Activated T-helper 17 cell treated with anti-CD3 and anti-CD28 coated beads, Interleukin-2, amount 50 U/mL, for 72 hours (primary cell): ENCODE measurements around the gene TRAF2. TPM values are rescaled to one million over a fixed set of nuclear protein-coding genes. Genes with fewer than 3 reads are reported as not detected.
A peak's percentile ranks its signal among the peaks of the same experiment; 100 is the strongest.
"Not testable (repeated sequence)": the region's sequence is repeated elsewhere in the genome, so short reads cannot be mapped to it uniquely, and the experiment has no call there.

Source experiments
- ATAC-seq: fragments of 150-1000 bp; cut with Tn5 transposase; replicated peaks from 2 replicates; pipeline ENCODE4 v1.10.0; 2021; ENCODE audit warnings: mild to moderate bottlenecking, moderate library complexity
- H3K27ac Mint-ChIP-seq: one replicate; pipeline ENCODE4 v1.8.0; 2022; ENCODE audit warnings: mixed read lengths
- H3K27me3 Mint-ChIP-seq: one replicate; pipeline ENCODE4 v1.8.0; 2022; ENCODE audit warnings: mixed read lengths
- H3K36me3 Mint-ChIP-seq: one replicate; pipeline ENCODE4 v1.8.0; 2022; ENCODE audit warnings: low read depth, mild to moderate bottlenecking, mixed read lengths
- H3K4me1 Mint-ChIP-seq: one replicate; pipeline ENCODE4 v1.8.0; 2022; ENCODE audit warnings: mixed read lengths
- H3K4me3 Mint-ChIP-seq: one replicate; pipeline ENCODE4 v1.8.0; 2022; ENCODE audit warnings: mild to moderate bottlenecking, mixed read lengths
- H3K9me3 Mint-ChIP-seq: one replicate; pipeline ENCODE4 v1.8.0; 2022; ENCODE audit warnings: mixed read lengths
- total RNA-seq, 2 donors: library from RNA; stranded (reverse); gene quantifications; one replicate each; pipeline ENCODE4 v1.2.3, GENCODE V29; 2022

Gene TRAF2
- total RNA-seq, 2 donors from 2014 or later: 54.4 to 56.8 TPM

DNA sequence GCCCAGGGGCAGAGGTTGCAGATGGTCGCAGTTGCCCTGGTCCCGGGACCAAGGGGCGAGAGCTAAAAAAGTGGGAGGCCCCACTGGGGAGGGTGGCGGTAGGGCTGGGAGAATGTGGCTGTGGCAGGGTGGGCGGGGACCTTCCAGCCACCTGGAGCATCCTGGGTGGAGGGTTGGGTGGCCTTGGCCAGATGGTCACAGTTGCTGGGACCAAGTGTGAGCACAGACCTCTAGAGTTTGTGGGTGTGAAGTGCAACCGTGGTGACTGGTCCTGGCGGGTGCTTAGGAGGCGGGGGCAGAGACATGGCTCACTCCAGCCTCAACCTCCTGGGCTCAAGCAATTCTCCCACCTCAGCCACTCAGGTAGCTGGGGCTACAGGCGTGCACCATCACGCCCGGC lies 5.7 kb upstream of the TRAF2 start:
- Mint-ChIP-seq H3K27me3 (no peaks in the 10 kb centered on the region), H3K4me3 (peak overlapping the region; percentile 80), H3K36me3 (no peaks in the 10 kb centered on the region), H3K9me3 (no peaks in the 10 kb centered on the region), H3K27ac (no peak overlapping the region), H3K4me1 (peaks cover 12% of the 10 kb centered on the region)
- ATAC-seq: no peak

DNA sequence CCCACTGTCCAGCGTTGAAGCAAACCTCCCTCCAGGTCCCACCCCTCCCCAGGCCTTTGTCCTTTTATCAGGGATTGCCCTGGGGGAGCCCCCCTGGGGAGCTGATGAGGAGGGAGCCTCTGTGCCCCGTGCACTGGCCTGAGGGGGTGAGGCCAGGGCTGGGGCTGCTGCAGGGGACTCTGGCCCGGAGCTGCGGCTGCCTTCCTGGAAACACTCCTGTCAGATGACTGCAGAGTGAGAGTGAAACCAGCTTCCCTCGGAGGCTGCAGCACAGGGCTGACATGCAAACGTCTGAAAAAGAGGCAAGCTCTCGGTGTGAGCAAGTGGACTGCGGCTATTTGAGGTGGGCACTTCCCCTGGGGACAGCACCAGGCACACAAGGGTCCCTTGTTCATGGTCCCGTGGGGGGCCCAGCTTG lies 4.6 kb upstream of the TRAF2 start:
- no peaks in the 10 kb centered on the region for H3K27me3 Mint-ChIP-seq
- H3K27ac Mint-ChIP-seq: peak overlapping the region; percentile 90
- peak; percentile 55 for ATAC-seq
- H3K9me3 Mint-ChIP-seq: no peaks in the 10 kb centered on the region
- peak overlapping the region; percentile 80 for H3K4me3 Mint-ChIP-seq
- H3K36me3 Mint-ChIP-seq: no peaks in the 10 kb centered on the region
- H3K4me1 Mint-ChIP-seq: peaks cover 12% of the 10 kb centered on the region

DNA sequence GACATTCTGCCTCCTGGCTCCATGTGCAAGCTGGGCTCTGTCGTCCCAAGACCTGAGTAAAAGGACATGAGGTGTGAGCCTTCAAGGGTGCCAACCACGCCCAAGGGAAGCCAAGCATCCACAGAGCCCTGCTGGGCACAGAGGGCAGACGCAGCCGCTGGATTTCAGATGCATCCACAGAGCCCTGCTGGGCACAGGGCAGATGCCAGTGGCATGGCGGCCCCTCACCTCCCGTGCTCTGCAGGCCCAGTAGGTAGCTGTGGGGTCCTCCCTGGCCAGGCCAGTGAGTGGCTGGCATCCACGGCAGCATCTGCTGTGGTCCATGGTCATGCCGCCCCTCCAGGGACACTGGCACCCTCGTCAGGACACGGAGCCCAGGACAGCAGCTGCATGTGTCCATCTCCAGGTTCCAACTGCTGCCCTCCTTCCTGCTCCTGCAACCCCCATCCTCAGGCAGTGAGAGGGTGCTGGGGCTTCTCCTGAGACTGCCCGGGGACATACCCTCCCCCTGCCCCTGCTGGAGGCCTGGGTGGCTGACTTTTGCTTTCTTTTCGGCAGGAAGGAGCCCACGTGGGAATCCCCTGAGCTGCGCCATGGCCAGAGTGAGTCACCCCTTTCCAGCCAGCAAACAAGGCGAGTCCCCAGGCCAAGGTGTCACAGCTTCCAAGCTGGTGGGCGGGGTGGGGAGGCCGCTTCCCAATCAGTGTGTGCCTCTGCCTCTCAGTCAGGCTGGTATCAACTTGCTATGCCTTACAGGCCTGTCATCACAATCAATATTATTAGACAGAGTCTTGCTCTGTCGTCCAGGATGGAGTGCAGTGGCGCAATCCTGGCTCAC lies 4.0 kb upstream of the TRAF2 start:
- Mint-ChIP-seq H3K27me3 (no peaks in the 10 kb centered on the region), H3K9me3 (no peaks in the 10 kb centered on the region), H3K27ac (peak overlapping the region; percentile 90), H3K36me3 (peaks cover 5% of the 10 kb centered on the region), H3K4me1 (peaks cover 12% of the 10 kb centered on the region), H3K4me3 (peak overlapping the region; percentile 80)
- ATAC-seq: peak; percentile 66

DNA sequence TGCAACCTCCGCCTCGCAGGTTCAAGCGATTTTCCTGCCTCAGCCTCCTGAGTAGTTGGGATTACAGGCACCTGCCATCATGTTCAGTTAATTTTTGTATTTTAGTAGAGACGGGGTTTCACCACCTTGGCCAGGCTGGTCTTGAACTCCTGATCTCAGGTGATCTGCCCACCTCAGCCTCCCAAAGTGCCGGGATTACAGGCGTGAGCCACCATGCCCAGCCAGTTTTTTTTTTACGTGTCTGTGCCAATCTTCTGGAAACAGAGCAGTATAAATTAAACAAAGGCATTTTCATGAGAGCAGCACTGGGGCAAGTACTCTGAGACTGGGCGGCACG lies 3.4 kb upstream of the TRAF2 start:
- H3K4me1 Mint-ChIP-seq: peaks cover 12% of the 10 kb centered on the region
- not testable (repeated sequence) for H3K9me3 Mint-ChIP-seq, ATAC-seq, H3K36me3 Mint-ChIP-seq, H3K27me3 Mint-ChIP-seq
- peak overlapping the region; percentile 90 for H3K27ac Mint-ChIP-seq
- H3K4me3 Mint-ChIP-seq: peak overlapping the region; percentile 80

DNA sequence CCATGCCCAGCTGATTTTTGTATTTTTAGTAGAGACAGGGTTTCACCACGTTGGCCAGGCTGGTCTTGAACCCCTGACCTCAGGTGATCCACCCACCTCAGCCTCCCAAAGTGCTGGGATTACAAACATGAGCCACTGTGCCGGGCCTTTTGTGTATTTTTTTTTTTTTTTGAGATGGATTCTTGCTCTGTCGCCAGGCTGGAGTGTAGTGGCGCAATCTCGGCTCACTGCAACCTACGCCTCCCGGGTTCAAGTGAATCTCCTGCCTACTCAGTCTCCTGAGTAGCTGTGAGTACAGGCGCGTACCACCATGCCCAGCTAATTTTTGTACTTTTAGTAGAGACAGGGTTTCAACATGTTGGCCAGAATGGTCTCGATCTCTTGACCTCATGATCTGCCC lies 2.6 kb upstream of the TRAF2 start:
- peaks cover 12% of the 10 kb centered on the region for H3K4me1 Mint-ChIP-seq
- not testable (repeated sequence) for H3K27ac Mint-ChIP-seq, H3K9me3 Mint-ChIP-seq, H3K36me3 Mint-ChIP-seq, ATAC-seq, H3K27me3 Mint-ChIP-seq
- H3K4me3 Mint-ChIP-seq: peak overlapping the region; percentile 80

DNA sequence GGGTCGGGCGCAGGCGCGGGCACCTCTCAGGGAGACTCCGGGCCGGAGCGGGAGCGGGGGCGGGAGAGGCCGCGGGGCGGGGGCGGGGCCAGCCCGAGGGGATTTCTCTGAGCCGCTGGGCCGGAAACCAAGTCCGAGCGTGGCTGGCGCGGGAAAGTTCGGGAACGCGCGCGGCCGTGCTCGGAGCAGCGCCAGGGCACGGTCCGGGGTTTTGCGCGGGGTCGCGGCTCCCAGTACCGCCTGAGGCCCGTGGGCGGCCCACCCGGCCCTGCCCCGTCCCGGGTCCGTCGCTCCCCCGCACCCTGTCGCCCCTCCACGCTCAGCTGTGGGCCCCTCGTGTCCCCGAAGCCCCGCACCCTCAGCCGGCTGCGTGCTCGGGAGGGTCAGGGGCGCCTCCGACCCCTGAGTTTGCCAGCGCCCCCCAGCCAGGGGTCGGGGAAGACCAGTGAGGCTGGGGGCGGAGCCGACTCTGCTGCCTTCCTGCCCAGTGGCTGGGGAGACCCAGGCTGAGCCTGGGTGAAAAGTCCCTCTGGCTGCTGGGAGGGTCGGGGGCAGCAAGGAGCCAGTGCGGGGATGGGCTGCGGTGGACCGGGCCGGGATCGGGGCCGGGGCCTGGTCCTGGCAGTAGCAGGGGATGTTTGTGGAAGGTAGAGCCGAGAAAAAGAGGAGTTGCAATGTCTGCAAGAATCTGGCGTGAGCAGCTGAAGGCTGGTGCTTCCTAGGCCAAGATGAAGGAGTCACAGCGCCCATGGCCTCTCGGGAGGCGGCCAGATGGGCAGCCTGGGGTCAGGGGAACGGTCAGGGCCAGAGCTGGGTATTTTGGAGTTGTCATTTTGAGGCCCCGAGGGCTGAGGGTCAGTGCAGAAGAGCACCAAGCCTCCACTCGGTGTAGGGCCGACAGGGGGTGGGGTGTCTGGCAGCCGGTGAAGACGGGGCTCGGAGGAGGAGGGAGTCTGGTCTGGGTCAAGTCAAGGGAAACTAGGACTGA lies 588 bp downstream of the TRAF2 start:
- peak; percentile 21 for ATAC-seq
- Mint-ChIP-seq H3K27ac (peak overlapping the region; percentile 72), H3K4me1 (peaks cover 6% of the 10 kb centered on the region), H3K27me3 (no peaks in the 10 kb centered on the region), H3K9me3 (no peaks in the 10 kb centered on the region), H3K36me3 (peaks cover 33% of the 10 kb centered on the region), H3K4me3 (peak overlapping the region; percentile 89)

DNA sequence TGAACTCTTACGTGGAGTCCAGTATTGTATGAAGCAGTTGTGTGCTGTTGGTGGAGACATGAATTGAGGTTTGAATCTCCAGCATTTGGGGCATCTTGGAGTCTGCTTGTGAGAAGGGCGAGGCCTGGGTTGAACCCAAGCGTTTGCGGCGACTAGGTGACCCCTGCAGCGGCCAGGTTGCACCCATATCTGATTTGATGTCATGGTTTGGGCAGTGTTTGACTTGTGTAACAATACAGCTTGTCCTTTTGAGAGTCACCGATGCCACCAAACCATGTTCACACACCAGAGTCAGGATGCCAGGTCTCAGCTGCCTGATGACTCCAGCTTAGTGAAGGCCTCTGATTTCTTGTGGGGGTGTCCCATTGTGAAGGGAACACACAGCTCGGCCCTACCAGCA lies 2.1 kb downstream of the TRAF2 start:
- peaks cover 44% of the 10 kb centered on the region for H3K36me3 Mint-ChIP-seq
- H3K27ac Mint-ChIP-seq: no peak overlapping the region
- H3K9me3 Mint-ChIP-seq: no peaks in the 10 kb centered on the region
- no peak for ATAC-seq
- peaks cover 4% of the 10 kb centered on the region for H3K4me1 Mint-ChIP-seq
- peak overlapping the region; percentile 89 for H3K4me3 Mint-ChIP-seq
- H3K27me3 Mint-ChIP-seq: no peaks in the 10 kb centered on the region

DNA sequence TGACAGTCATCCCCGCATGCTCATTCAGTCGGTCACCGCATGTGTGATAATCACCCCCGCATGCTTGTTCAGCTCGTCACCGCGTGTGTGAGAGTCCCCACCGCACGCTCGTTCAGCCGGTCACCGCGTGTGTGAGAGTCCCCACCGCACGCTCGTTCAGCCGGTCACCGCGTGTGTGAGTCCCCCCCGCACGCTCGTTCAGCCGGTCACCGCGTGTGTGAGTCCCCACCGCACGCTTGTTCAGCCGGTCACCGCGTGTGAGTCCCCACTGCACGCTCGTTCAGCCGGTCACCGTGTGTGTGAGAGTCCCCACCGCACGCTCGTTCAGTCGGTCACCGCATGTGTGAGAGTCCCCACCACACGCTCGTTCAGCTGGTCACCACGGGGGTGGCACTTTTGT lies 3.5 kb downstream of the TRAF2 start:
- peaks cover 55% of the 10 kb centered on the region for H3K36me3 Mint-ChIP-seq
- peaks cover 11% of the 10 kb centered on the region for H3K4me1 Mint-ChIP-seq
- no peaks in the 10 kb centered on the region for H3K9me3 Mint-ChIP-seq
- no peak overlapping the region for H3K27ac Mint-ChIP-seq
- H3K4me3 Mint-ChIP-seq: no peak overlapping the region
- no peaks in the 10 kb centered on the region for H3K27me3 Mint-ChIP-seq
- no peak for ATAC-seq

DNA sequence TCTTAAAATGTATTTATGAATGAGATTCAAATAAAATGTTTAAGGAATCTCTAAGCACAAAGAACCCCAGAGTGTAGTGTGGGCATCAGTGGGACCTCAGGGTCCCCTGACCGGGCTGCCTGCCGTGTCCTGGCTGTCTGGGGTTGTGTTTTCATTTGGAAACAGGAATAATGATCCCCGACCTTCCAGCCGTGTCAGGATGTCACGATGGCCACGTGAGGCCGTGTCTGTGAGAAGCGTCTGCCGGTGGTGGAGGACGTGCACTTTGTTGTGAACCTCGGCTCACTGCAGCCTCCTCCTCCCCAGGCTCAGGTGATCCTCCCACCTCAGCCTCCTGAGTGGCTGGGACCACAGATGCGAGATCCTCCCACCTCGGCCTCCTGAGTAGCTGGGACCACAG lies 4.3 kb downstream of the TRAF2 start:
- H3K9me3 Mint-ChIP-seq: no peaks in the 10 kb centered on the region
- H3K4me1 Mint-ChIP-seq: peaks cover 11% of the 10 kb centered on the region
- H3K27ac Mint-ChIP-seq: no peak overlapping the region
- no peak overlapping the region for H3K4me3 Mint-ChIP-seq
- no peaks in the 10 kb centered on the region for H3K27me3 Mint-ChIP-seq
- peaks cover 56% of the 10 kb centered on the region for H3K36me3 Mint-ChIP-seq
- no peak for ATAC-seq

DNA sequence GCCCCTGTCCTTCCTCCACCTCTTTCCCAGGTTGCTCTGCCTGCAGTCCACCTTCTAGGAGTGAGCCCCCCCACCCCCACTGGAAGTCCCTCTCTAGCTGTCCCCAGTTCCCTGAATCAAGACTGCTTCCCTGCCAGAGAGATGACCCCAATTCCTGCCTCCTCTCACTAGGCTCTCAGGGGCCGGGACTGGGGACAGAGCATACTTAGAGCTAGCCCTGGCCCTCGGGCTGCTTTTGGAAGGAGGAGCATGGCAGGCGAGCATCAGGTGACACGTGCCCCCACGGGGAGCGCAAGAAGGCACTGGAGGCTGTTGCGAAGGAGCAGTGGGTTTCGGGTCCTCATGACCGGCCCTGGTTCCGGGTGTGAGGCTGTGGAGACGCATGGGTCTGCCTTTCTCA lies 9.7 kb downstream of the TRAF2 start:
- no peak for ATAC-seq
- Mint-ChIP-seq H3K9me3 (no peaks in the 10 kb centered on the region), H3K4me1 (peaks cover 23% of the 10 kb centered on the region), H3K36me3 (peaks cover 62% of the 10 kb centered on the region), H3K27me3 (no peaks in the 10 kb centered on the region), H3K4me3 (no peak overlapping the region), H3K27ac (peak overlapping the region; percentile 41)

DNA sequence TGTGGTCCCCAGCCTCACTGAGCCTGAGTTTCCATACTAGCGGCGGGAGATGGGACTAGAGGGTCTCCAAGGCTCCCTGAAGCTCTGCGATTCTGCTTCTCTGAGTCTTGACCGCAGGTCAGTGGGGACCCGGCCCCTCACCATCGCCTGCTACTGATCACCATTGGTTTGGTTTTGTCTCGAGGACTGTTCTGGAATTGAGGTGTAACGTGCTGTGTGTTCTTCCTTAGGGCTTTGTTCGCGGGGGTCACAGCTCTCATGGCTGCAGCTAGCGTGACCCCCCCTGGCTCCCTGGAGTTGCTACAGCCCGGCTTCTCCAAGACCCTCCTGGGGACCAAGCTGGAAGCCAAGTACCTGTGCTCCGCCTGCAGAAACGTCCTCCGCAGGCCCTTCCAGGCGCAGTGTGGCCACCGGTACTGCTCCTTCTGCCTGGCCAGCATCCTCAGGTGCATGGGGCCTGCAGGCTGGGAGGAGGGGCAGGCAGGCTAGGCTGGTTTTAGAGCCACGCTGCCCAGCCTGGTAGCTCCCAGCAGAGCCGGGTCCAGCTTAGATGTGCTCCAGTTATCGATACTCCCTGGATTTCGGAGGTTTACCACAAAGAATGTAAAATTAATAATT lies 12.3 kb downstream of the TRAF2 start:
- Mint-ChIP-seq H3K27me3 (no peaks in the 10 kb centered on the region), H3K27ac (no peak overlapping the region), H3K4me1 (peaks cover 28% of the 10 kb centered on the region), H3K36me3 (peaks cover 66% of the 10 kb centered on the region), H3K4me3 (no peak overlapping the region), H3K9me3 (no peaks in the 10 kb centered on the region)
- no peak for ATAC-seq

DNA sequence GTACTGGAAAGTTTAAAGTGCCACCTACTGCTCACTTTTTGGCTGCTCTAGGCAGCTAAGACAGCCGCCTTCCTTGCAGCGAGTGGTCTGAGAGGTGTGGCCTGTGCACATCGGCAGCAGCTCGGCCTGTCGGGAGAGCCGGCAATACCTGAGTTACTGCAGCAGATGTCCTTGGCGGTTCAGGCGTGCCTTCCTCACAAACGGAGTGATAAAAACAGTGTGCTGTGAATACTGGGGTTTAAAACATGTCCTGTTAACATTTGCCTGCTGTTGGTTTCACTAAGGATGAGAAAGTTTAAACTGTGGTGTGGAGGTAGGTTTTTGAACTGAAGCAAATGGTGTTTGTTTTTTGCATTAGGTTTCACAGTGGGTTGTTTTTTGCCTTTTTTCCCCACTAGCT lies 12.9 kb downstream of the TRAF2 start:
- H3K27me3 Mint-ChIP-seq: no peaks in the 10 kb centered on the region
- H3K27ac Mint-ChIP-seq: no peak overlapping the region
- no peak for ATAC-seq
- no peaks in the 10 kb centered on the region for H3K9me3 Mint-ChIP-seq
- H3K36me3 Mint-ChIP-seq: peaks cover 66% of the 10 kb centered on the region
- H3K4me1 Mint-ChIP-seq: peaks cover 27% of the 10 kb centered on the region
- H3K4me3 Mint-ChIP-seq: no peak overlapping the region

DNA sequence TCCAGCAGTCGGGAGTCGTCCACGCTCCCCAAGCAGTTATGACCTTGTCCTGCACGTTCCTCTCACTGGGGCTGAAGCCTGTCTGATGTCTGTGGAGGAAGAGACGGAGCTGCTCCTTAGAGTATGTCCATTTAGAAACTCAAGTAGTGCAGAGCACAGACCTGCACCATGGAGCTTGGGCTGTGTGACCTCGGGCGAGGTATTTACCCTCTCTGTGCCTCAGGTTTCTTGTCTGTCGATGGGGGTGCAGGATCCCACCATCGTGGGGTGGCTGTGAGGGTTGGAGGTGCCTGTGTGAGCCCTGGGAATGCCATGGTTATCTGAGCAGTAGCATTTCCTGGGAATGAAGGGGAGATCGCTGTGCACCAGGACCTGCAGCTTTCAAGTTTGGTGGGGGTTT lies 14.2 kb downstream of the TRAF2 start:
- Mint-ChIP-seq H3K4me1 (peaks cover 25% of the 10 kb centered on the region), H3K27me3 (no peaks in the 10 kb centered on the region), H3K36me3 (peaks cover 71% of the 10 kb centered on the region), H3K4me3 (peak overlapping the region; percentile 70), H3K9me3 (no peaks in the 10 kb centered on the region), H3K27ac (peak overlapping the region; percentile 88)
- no peak for ATAC-seq

DNA sequence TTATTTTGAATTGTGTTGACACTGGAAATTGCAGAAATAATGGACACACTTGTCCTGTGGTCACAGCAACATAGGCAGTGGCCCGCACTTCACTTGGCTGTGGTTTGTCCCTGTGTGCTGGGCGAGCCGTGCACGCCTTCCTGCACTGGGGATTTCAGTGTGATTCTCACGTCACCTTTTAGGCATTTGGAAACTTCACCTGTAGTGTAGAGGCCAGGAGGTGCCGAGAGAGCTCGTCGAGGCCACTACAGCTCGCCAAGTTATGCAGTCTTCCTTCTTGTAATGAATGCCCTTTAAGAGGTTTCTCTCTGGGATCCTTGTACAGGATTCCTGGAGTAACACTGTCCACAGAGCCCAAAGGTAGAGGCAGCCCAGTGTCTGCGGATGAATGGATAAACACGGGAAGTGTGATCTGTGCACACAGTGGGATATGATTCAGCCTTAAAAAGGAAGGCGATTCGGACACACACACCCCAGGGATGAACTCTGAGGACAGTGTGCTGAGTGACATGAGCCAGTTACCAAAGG lies 14.7 kb downstream of the TRAF2 start:
- Mint-ChIP-seq H3K4me1 (peaks cover 27% of the 10 kb centered on the region), H3K4me3 (peak overlapping the region; percentile 70), H3K9me3 (no peaks in the 10 kb centered on the region), H3K36me3 (peaks cover 76% of the 10 kb centered on the region), H3K27me3 (no peaks in the 10 kb centered on the region), H3K27ac (peak overlapping the region; percentile 88)
- ATAC-seq: no peak
